Urinary bladder (tissue), 4 donors: ENCODE data around the gene NF1. TPM values are rescaled to one million over a fixed set of nuclear protein-coding genes. Genes with fewer than 3 reads are reported as not detected.

Experiments
- DNase-seq: peaks from one replicate; pipeline ENCODE4 v3.0.0-alpha.2; 2015; ENCODE audit errors: extremely low spot score
- H3K27ac ChIP-seq: one replicate; pipeline ENCODE4 v1.5.1; 2013; ENCODE audit warnings: low read depth, mild to moderate bottlenecking, moderate library complexity
- H3K36me3 ChIP-seq: one replicate; pipeline ENCODE4 v1.6.1; 2013; ENCODE audit warnings: mild to moderate bottlenecking, moderate library complexity; ENCODE audit not compliant: insufficient read depth
- H3K4me1 ChIP-seq: one replicate; pipeline ENCODE4 v1.6.1; 2013; ENCODE audit warnings: mild to moderate bottlenecking, moderate library complexity; ENCODE audit not compliant: insufficient read depth
- H3K4me3 ChIP-seq: one replicate; pipeline ENCODE4 v1.5.1; 2013; ENCODE audit warnings: low read depth, low read length
- WGBS: extraction: QIAGEN DNeasy Blood & Tissue Kit; methylation state at CpG from one replicate; pipeline ENCODE4 v1.1.7; 2013; 5-methylcytosine and 5-hydroxymethylcytosine counted together
- polyA plus RNA-seq: library from polyadenylated mRNA; stranded (reverse); fragments of 200-250 nt; gene quantifications from one replicate; pipeline ENCODE4 v1.2.3, GENCODE V29; 2013
- total RNA-seq: library from RNA; depleted of rRNA; stranded (reverse); fragments of >200 nt; gene quantifications from one replicate; pipeline ENCODE4 v1.2.3, GENCODE V29; 2014
- donor health status: healthy with polysubstance abuse.
- donor health status: healthy.

NF1 gene
- total and polyA plus RNA-seq, 2 donors: 12.2 to 135 TPM

- WGBS: 78% methylated on average over 8 of the region's 8 CpGs
- H3K27ac ChIP-seq: no peak overlapping the region
- no peaks in the 10 kb centered on the region for H3K4me1 ChIP-seq
- no peaks in the 10 kb centered on the region for H3K36me3 ChIP-seq
- DNase-seq: no peak
- H3K4me3 ChIP-seq: no peak overlapping the region
Observed at GRCh38 chr17:31397256-31397939, 302.6 kb downstream of the NF1 start.

- 79% methylated on average over 21 of the region's 21 CpGs for WGBS
- DNase-seq: no peak
- H3K4me3 ChIP-seq: no peak overlapping the region
- H3K4me1 ChIP-seq: no peaks in the 10 kb centered on the region
- H3K27ac ChIP-seq: no peak overlapping the region
- no peaks in the 10 kb centered on the region for H3K36me3 ChIP-seq
Observed at GRCh38 chr17:31398381-31399311, 303.9 kb downstream of the NF1 start.

- 55% methylated on average over 11 of the region's 11 CpGs for WGBS
- Histone ChIP-seq H3K36me3 (no peaks in the 10 kb centered on the region), H3K27ac (no peak overlapping the region), H3K4me1 (no peaks in the 10 kb centered on the region), H3K4me3 (no peak overlapping the region)
- DNase-seq: no peak
Observed at GRCh38 chr17:31400481-31400950, 305.7 kb downstream of the NF1 start.

GRCh38 chr17:31401456-31402254 lies 306.9 kb downstream of the NF1 start:
- Histone ChIP-seq H3K4me1 (no peaks in the 10 kb centered on the region), H3K36me3 (no peaks in the 10 kb centered on the region), H3K27ac (no peak overlapping the region), H3K4me3 (no peak overlapping the region)
- 89% methylated on average over 11 of the region's 11 CpGs for WGBS
- no peak for DNase-seq

- no peak for DNase-seq
- H3K4me3 ChIP-seq: no peak overlapping the region
- no peaks in the 10 kb centered on the region for H3K4me1 ChIP-seq
- H3K36me3 ChIP-seq: no peaks in the 10 kb centered on the region
- WGBS: 75% methylated on average over 19 of the region's 19 CpGs
- no peak overlapping the region for H3K27ac ChIP-seq
Observed at GRCh38 chr17:31404028-31404949, 309.5 kb downstream of the NF1 start.

- no peaks in the 10 kb centered on the region for H3K4me1 ChIP-seq
- H3K4me3 ChIP-seq: no peak overlapping the region
- no peaks in the 10 kb centered on the region for H3K36me3 ChIP-seq
- no peak for DNase-seq
- WGBS: 40% methylated on average over 5 of the region's 5 CpGs
- H3K27ac ChIP-seq: no peak overlapping the region
Observed at GRCh38 chr17:31405890-31406371, 311.2 kb downstream of the NF1 start.

GRCh38 chr17:31408586-31408985 lies 313.8 kb downstream of the NF1 start:
- no peaks in the 10 kb centered on the region for H3K36me3 ChIP-seq
- 79% methylated on average over 4 of the region's 4 CpGs for WGBS
- no peak for DNase-seq

GRCh38 chr17:31411707-31412285 lies 317.0 kb downstream of the NF1 start:
- Histone ChIP-seq H3K36me3 (no peaks in the 10 kb centered on the region), H3K4me1 (no peaks in the 10 kb centered on the region), H3K27ac (no peak overlapping the region), H3K4me3 (no peak overlapping the region)
- no peak for DNase-seq
- whole genome bisulfite sequencing: 82% methylated on average over 13 of the region's 13 CpGs

More at GRCh38 chr17:31408586-31408985, 313.8 kb downstream of the NF1 start:
- Histone ChIP-seq H3K27ac (no peak overlapping the region), H3K4me3 (no peak overlapping the region), H3K4me1 (no peaks in the 10 kb centered on the region)

GRCh38 chr17:31412511-31412910 lies 317.7 kb downstream of the NF1 start:
- Histone ChIP-seq H3K4me3 (no peak overlapping the region), H3K27ac (no peak overlapping the region), H3K36me3 (no peaks in the 10 kb centered on the region), H3K4me1 (no peaks in the 10 kb centered on the region)
- no peak for DNase-seq
- 68% methylated on average over 6 of the region's 6 CpGs for WGBS

GRCh38 chr17:31413081-31413799 lies 318.5 kb downstream of the NF1 start:
- Histone ChIP-seq H3K36me3 (no peaks in the 10 kb centered on the region), H3K4me1 (no peaks in the 10 kb centered on the region), H3K27ac (no peak overlapping the region), H3K4me3 (no peak overlapping the region)
- no peak for DNase-seq
- WGBS: 56% methylated on average over 15 of the region's 15 CpGs

- 33% methylated on average over 12 of the region's 12 CpGs for WGBS
- H3K4me1 ChIP-seq: no peaks in the 10 kb centered on the region
- no peak overlapping the region for H3K27ac ChIP-seq
- H3K4me3 ChIP-seq: no peak overlapping the region
- no peak for DNase-seq
- no peaks in the 10 kb centered on the region for H3K36me3 ChIP-seq
Observed at GRCh38 chr17:31413874-31414549, 319.2 kb downstream of the NF1 start.
